Measurements from ENCODE around the gene CFAP90. TPM values are rescaled to one million over a fixed set of nuclear protein-coding genes. Genes with fewer than 3 reads are reported as not detected.

The CFAP90 gene
- total RNA-seq, 2 experiments from 2014 or later, result not detected

DNA sequence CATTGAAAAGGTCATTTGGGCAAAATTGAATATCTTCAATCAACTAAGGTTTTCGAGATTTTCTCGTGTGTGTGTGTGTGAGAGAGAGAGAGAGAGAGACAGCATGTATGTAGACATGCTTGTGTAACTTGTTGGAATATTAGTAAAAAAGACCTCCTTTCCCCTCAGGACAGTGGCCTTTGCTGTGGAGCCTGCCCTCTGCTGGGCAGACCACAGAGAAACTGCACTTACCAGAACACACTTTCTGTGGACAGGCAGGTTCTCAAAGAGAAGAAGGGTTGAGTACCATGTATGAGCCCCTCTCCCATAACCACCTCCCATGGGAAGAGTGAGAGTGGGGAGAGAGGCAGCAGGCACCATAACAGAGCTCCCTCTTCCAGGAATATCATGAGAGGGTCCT, 45.6 kb downstream of the CFAP90 start:
- H3K27ac Mint-ChIP-seq, result no peak overlapping the region
- ChIA-PET CTCF (no interaction called here), POLR2A (no interaction called here)
- no peaks in the 10 kb centered on the region for H3K36me3 Mint-ChIP-seq (ENCODE audit: low read depth)
- no peaks in the 10 kb centered on the region for H3K9me3 Mint-ChIP-seq
- DNase-seq, result peak; percentile 4
- TF ChIP-seq CTCF (IDR thresholded peaks at IDR 0.05), result no peak
- intact Hi-C loops (cut with micrococcal nuclease), result no loop called here
- H3K4me1 Mint-ChIP-seq (ENCODE audit: low read depth), result no peaks in the 10 kb centered on the region
- H3K27me3 Mint-ChIP-seq, result peaks cover 4% of the 10 kb centered on the region
- ATAC-seq, result no peak
- H3K4me3 Mint-ChIP-seq, result no peak overlapping the region

DNA sequence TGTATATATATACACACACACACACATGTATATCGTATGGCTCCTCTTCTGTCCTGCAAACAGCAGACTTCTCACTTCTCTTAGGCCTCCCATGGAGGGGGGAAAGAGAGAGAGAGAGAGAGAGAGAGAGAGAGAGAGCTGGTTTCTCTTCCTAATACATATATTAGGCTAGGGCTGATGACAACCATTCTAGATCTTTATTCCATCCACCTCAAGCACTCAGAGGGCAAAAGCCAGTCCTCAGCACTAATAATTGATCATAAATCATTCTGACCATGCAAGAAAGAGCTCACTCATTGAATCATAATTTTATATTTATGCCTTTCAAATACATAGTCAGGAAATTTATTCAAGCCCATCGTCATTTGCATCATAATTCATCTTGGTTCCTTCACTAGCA, 47.0 kb downstream of the CFAP90 start:
- intact Hi-C loops (cut with micrococcal nuclease), result no loop called here
- ChIA-PET POLR2A (no interaction called here), CTCF (interaction anchor here (1.7 kb wide), 1 partner anchor 9 kb away, joined by 5 read pairs; no protein-coding TSS in a partner anchor)
- TF ChIP-seq CTCF (IDR thresholded peaks at IDR 0.05), result no peak
- Mint-ChIP-seq H3K36me3 (ENCODE audit: low read depth) (no peaks in the 10 kb centered on the region), H3K27ac (no peak overlapping the region), H3K9me3 (no peaks in the 10 kb centered on the region), H3K27me3 (peaks cover 4% of the 10 kb centered on the region), H3K4me1 (ENCODE audit: low read depth) (no peaks in the 10 kb centered on the region), H3K4me3 (no peak overlapping the region)
- ATAC-seq (no peak), DNase-seq (no peak)

GRCh38 chr5:7802855-7803254, 48.1 kb downstream of the CFAP90 start:
- no peak overlapping the region for H3K27ac Mint-ChIP-seq
- DNase-seq, result no peak
- intact Hi-C loops (cut with micrococcal nuclease), result no loop called here
- POLR2A ChIA-PET, result no interaction called here
- no peaks in the 10 kb centered on the region for H3K4me1 Mint-ChIP-seq (ENCODE audit: low read depth)
- no peaks in the 10 kb centered on the region for H3K36me3 Mint-ChIP-seq (ENCODE audit: low read depth)
- CTCF ChIA-PET, result no interaction called here
- no peak overlapping the region for H3K4me3 Mint-ChIP-seq
- H3K27me3 Mint-ChIP-seq, result peaks cover 4% of the 10 kb centered on the region
- no peaks in the 10 kb centered on the region for H3K9me3 Mint-ChIP-seq
- no peak for ATAC-seq
- TF ChIP-seq CTCF (IDR thresholded peaks at IDR 0.05), result no peak

DNA sequence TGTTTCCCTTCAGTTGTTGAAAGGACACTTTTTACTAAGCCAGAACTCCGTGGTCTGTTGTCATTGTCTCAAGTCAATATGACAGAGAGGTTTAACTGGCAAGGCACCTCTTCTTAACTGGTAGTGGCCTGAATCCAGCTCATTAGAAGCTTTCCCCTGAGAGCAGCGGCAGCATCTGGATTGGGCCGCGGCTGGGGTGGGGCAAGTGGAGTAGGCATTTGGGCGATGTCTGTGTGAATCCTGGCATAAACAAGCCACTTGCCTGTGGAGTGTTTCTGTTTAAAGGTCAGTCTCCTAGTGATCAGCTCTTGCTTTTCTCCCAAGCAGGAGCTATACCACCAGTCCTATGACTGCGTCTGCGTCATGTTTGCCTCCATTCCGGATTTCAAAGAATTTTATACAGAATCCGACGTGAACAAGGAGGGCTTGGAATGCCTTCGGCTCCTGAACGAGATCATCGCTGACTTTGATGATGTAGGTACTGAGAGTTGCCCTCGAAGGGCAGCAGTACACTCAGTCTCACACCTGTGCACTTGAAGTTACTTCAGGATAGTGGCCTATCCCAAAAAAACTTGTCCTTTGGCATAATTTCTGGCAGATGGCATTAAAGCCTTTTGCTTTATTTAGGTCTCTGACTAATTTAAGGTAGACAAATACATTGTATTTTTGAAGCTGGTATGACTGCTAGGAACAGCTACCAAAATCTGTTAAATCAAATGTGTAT, 48.9 kb downstream of the CFAP90 start:
- DNase-seq (no peak), ATAC-seq (no peak)
- intact Hi-C loops (cut with micrococcal nuclease), result no loop called here
- Mint-ChIP-seq H3K27me3 (peaks cover 1% of the 10 kb centered on the region), H3K4me1 (ENCODE audit: low read depth) (no peaks in the 10 kb centered on the region), H3K9me3 (no peaks in the 10 kb centered on the region), H3K27ac (no peak overlapping the region), H3K4me3 (no peak overlapping the region), H3K36me3 (ENCODE audit: low read depth) (no peaks in the 10 kb centered on the region)
- CTCF ChIA-PET, result no interaction called here
- POLR2A ChIA-PET, result no interaction called here
- TF ChIP-seq CTCF (IDR thresholded peaks at IDR 0.05), result no peak

- CTCF ChIA-PET, result no interaction called here
- POLR2A ChIA-PET, result interaction anchor here (0.6 kb wide), 1 partner anchor 74 kb away, joined by 3 read pairs; no protein-coding TSS in a partner anchor
- Mint-ChIP-seq H3K9me3 (no peaks in the 10 kb centered on the region), H3K27me3 (no peaks in the 10 kb centered on the region), H3K4me1 (ENCODE audit: low read depth) (no peaks in the 10 kb centered on the region), H3K36me3 (ENCODE audit: low read depth) (no peaks in the 10 kb centered on the region), H3K4me3 (no peak overlapping the region), H3K27ac (no peak overlapping the region)
- ATAC-seq, result no peak
- intact Hi-C loops (cut with micrococcal nuclease), result no loop called here
- DNase-seq, result no peak
- no peak for TF ChIP-seq CTCF (IDR thresholded peaks at IDR 0.05)
Measured at GRCh38 chr5:7795306-7795705, 55.6 kb downstream of the CFAP90 start.

All from activated CD8-positive, alpha-beta T cell treated with anti-CD3 and anti-CD28 coated beads for 36 hours (primary cell).